ENCODE data around the gene OXNAD1.

OXNAD1 gene

GRCh38 chr3:16264708-16265454, at the start of gene OXNAD1, which contains the start of gene DPH3:
OXNAD1 (plus strand) TSS chr3:16265212; CDS start chr3:16270953, 5,741 bp downstream.
DPH3 (minus strand) TSS chr3:16264943; CDS start chr3:16264876, 67 bp downstream.
- peak; percentile 91 for TF ChIP-seq POLR2A (IDR thresholded peaks at IDR 0.05; ENCODE audit: low read length)
- no peak for TF ChIP-seq GATA1 (IDR thresholded peaks at IDR 0.05; ENCODE audit: low read depth, low read length)
- peak; percentile 100 for DNase-seq

- DNase-seq: no peak
- TF ChIP-seq GATA1 (IDR thresholded peaks at IDR 0.05; ENCODE audit: low read depth, low read length) (no peak), POLR2A (IDR thresholded peaks at IDR 0.05; ENCODE audit: low read length) (no peak)
These were observed 48.6 kb upstream of the OXNAD1 start for GRCh38 chr3:16216373-16216935.

GRCh38 chr3:16219777-16220176, 45.2 kb upstream of the OXNAD1 start:
- DNase-seq: no peak
- TF ChIP-seq GATA1 (IDR thresholded peaks at IDR 0.05; ENCODE audit: low read depth, low read length) (no peak), POLR2A (IDR thresholded peaks at IDR 0.05; ENCODE audit: low read length) (no peak)

- no peak for DNase-seq
- TF ChIP-seq GATA1 (IDR thresholded peaks at IDR 0.05; ENCODE audit: low read depth, low read length) (no peak), POLR2A (IDR thresholded peaks at IDR 0.05; ENCODE audit: low read length) (no peak)
These were observed 43.0 kb upstream of the OXNAD1 start for GRCh38 chr3:16221990-16222389.

GRCh38 chr3:16222547-16222946, 42.5 kb upstream of the OXNAD1 start:
- no peak for TF ChIP-seq GATA1 (IDR thresholded peaks at IDR 0.05; ENCODE audit: low read depth, low read length)
- no peak for TF ChIP-seq POLR2A (IDR thresholded peaks at IDR 0.05; ENCODE audit: low read length)
- no peak for DNase-seq

GRCh38 chr3:16224325-16224724, 40.7 kb upstream of the OXNAD1 start:
- TF ChIP-seq POLR2A (IDR thresholded peaks at IDR 0.05; ENCODE audit: low read length) (no peak), GATA1 (IDR thresholded peaks at IDR 0.05; ENCODE audit: low read depth, low read length) (no peak)
- DNase-seq: no peak

GRCh38 chr3:16227566-16227965, 37.4 kb upstream of the OXNAD1 start:
- TF ChIP-seq GATA1 (IDR thresholded peaks at IDR 0.05; ENCODE audit: low read depth, low read length) (no peak), POLR2A (IDR thresholded peaks at IDR 0.05; ENCODE audit: low read length) (no peak)
- DNase-seq: no peak

GRCh38 chr3:16229681-16230080, 35.3 kb upstream of the OXNAD1 start:
- no peak for TF ChIP-seq POLR2A (IDR thresholded peaks at IDR 0.05; ENCODE audit: low read length)
- no peak for TF ChIP-seq GATA1 (IDR thresholded peaks at IDR 0.05; ENCODE audit: low read depth, low read length)
- DNase-seq: no peak

- TF ChIP-seq GATA1 (IDR thresholded peaks at IDR 0.05; ENCODE audit: low read depth, low read length) (no peak), POLR2A (IDR thresholded peaks at IDR 0.05; ENCODE audit: low read length) (no peak)
- DNase-seq: no peak
These were observed 33.0 kb upstream of the OXNAD1 start for GRCh38 chr3:16231983-16232382.

- TF ChIP-seq GATA1 (IDR thresholded peaks at IDR 0.05; ENCODE audit: low read depth, low read length): no peak
- TF ChIP-seq POLR2A (IDR thresholded peaks at IDR 0.05; ENCODE audit: low read length): no peak
These were observed 31.2 kb upstream of the OXNAD1 start for GRCh38 chr3:16233806-16234205.

GRCh38 chr3:16234281-16234680, 30.7 kb upstream of the OXNAD1 start:
- DNase-seq: no peak
- no peak for TF ChIP-seq POLR2A (IDR thresholded peaks at IDR 0.05; ENCODE audit: low read length)
- TF ChIP-seq GATA1 (IDR thresholded peaks at IDR 0.05; ENCODE audit: low read depth, low read length): no peak

More at GRCh38 chr3:16233806-16234205, 31.2 kb upstream of the OXNAD1 start:
- DNase-seq: no peak

- TF ChIP-seq POLR2A (IDR thresholded peaks at IDR 0.05; ENCODE audit: low read length) (no peak), GATA1 (IDR thresholded peaks at IDR 0.05; ENCODE audit: low read depth, low read length) (no peak)
- no peak for DNase-seq
These were observed 28.9 kb upstream of the OXNAD1 start for GRCh38 chr3:16236030-16236639.

GRCh38 chr3:16236856-16237393, 28.1 kb upstream of the OXNAD1 start:
- no peak for TF ChIP-seq GATA1 (IDR thresholded peaks at IDR 0.05; ENCODE audit: low read depth, low read length)
- TF ChIP-seq POLR2A (IDR thresholded peaks at IDR 0.05; ENCODE audit: low read length): no peak
- no peak for DNase-seq

- no peak for DNase-seq
- no peak for TF ChIP-seq GATA1 (IDR thresholded peaks at IDR 0.05; ENCODE audit: low read depth, low read length)
- TF ChIP-seq POLR2A (IDR thresholded peaks at IDR 0.05; ENCODE audit: low read length): no peak
These were observed 25.8 kb upstream of the OXNAD1 start for GRCh38 chr3:16239086-16239770.

Measured in erythroblast (primary cell).